Measurements from ENCODE around the gene FBXW4.

The FBXW4 gene

GRCh38 chr10:101630633-101630920 lies 64.4 kb downstream of the FBXW4 start:
- ATAC-seq (ENCODE audit: low read depth) = no peak
- Mint-ChIP-seq H3K36me3 (peaks cover 11% of the 10 kb centered on the region), H3K9me3 (no peaks in the 10 kb centered on the region), H3K27me3 (no peaks in the 10 kb centered on the region), H3K27ac (no peak overlapping the region), H3K4me3 (no peak overlapping the region), H3K4me1 (peaks cover 8% of the 10 kb centered on the region)
- DNase-seq (ENCODE audit: low spot score in 2 of 2) = no peak

- Mint-ChIP-seq H3K4me3 (no peak overlapping the region), H3K27me3 (no peaks in the 10 kb centered on the region), H3K27ac (no peak overlapping the region), H3K4me1 (peaks cover 12% of the 10 kb centered on the region), H3K9me3 (no peaks in the 10 kb centered on the region), H3K36me3 (peaks cover 13% of the 10 kb centered on the region)
- DNase-seq (ENCODE audit: low spot score in 2 of 2) (no peak), ATAC-seq (ENCODE audit: low read depth) (no peak)
Measured at GRCh38 chr10:101629837-101630632, 64.9 kb downstream of the FBXW4 start.

GRCh38 chr10:101625821-101626412 lies 69.1 kb downstream of the FBXW4 start:
- Mint-ChIP-seq H3K36me3 (peaks cover 24% of the 10 kb centered on the region), H3K27me3 (no peaks in the 10 kb centered on the region), H3K9me3 (no peaks in the 10 kb centered on the region), H3K27ac (peak overlapping the region; percentile 19), H3K4me3 (no peak overlapping the region), H3K4me1 (peaks cover 17% of the 10 kb centered on the region)
- DNase-seq (ENCODE audit: low spot score in 2 of 2) (no peak), ATAC-seq (ENCODE audit: low read depth) (no peak)

- ATAC-seq (ENCODE audit: low read depth) = no peak
- H3K27ac Mint-ChIP-seq = peak overlapping the region; percentile 56
Measured at GRCh38 chr10:101624526-101625102, 70.4 kb downstream of the FBXW4 start.

GRCh38 chr10:101623528-101623927 lies 71.4 kb downstream of the FBXW4 start:
- no peaks in the 10 kb centered on the region for H3K27me3 Mint-ChIP-seq
- DNase-seq (ENCODE audit: low spot score in 2 of 2) = no peak
- ATAC-seq (ENCODE audit: low read depth) = no peak
- no peak overlapping the region for H3K27ac Mint-ChIP-seq
- H3K36me3 Mint-ChIP-seq = peaks cover 19% of the 10 kb centered on the region
- H3K4me1 Mint-ChIP-seq = peaks cover 10% of the 10 kb centered on the region
- H3K4me3 Mint-ChIP-seq = no peak overlapping the region
- no peaks in the 10 kb centered on the region for H3K9me3 Mint-ChIP-seq

More at GRCh38 chr10:101624526-101625102, 70.4 kb downstream of the FBXW4 start:
- no peaks in the 10 kb centered on the region for H3K9me3 Mint-ChIP-seq
- peaks cover 19% of the 10 kb centered on the region for H3K36me3 Mint-ChIP-seq
- no peaks in the 10 kb centered on the region for H3K27me3 Mint-ChIP-seq
- H3K4me1 Mint-ChIP-seq = peaks cover 13% of the 10 kb centered on the region
- no peak for DNase-seq (ENCODE audit: low spot score in 2 of 2)
- H3K4me3 Mint-ChIP-seq = no peak overlapping the region

- Mint-ChIP-seq H3K9me3 (no peaks in the 10 kb centered on the region), H3K4me3 (no peak overlapping the region), H3K36me3 (peaks cover 28% of the 10 kb centered on the region), H3K4me1 (peaks cover 13% of the 10 kb centered on the region), H3K27ac (no peak overlapping the region), H3K27me3 (no peaks in the 10 kb centered on the region)
- ATAC-seq (ENCODE audit: low read depth) (no peak), DNase-seq (ENCODE audit: low spot score in 2 of 2) (no peak)
Measured at GRCh38 chr10:101619983-101620382, 75.0 kb downstream of the FBXW4 start.

- ATAC-seq (ENCODE audit: low read depth) (no peak), DNase-seq (ENCODE audit: low spot score in 2 of 2) (no peak)
- Mint-ChIP-seq H3K9me3 (no peaks in the 10 kb centered on the region), H3K27me3 (no peaks in the 10 kb centered on the region), H3K4me1 (peaks cover 9% of the 10 kb centered on the region), H3K4me3 (no peak overlapping the region), H3K36me3 (peaks cover 28% of the 10 kb centered on the region), H3K27ac (peak overlapping the region; percentile 76)
Measured at GRCh38 chr10:101618871-101619270, 76.1 kb downstream of the FBXW4 start.

GRCh38 chr10:101617824-101618568 lies 77.0 kb downstream of the FBXW4 start:
- ATAC-seq (ENCODE audit: low read depth) (no peak), DNase-seq (ENCODE audit: low spot score in 2 of 2) (no peak)
- Mint-ChIP-seq H3K9me3 (no peaks in the 10 kb centered on the region), H3K4me3 (no peak overlapping the region), H3K27me3 (no peaks in the 10 kb centered on the region), H3K4me1 (peaks cover 9% of the 10 kb centered on the region), H3K36me3 (peaks cover 22% of the 10 kb centered on the region), H3K27ac (peak overlapping the region; percentile 76)

- Mint-ChIP-seq H3K9me3 (no peaks in the 10 kb centered on the region), H3K36me3 (peaks cover 24% of the 10 kb centered on the region), H3K27me3 (no peaks in the 10 kb centered on the region), H3K4me1 (peaks cover 9% of the 10 kb centered on the region), H3K27ac (peak overlapping the region; percentile 76), H3K4me3 (no peak overlapping the region)
- ATAC-seq (ENCODE audit: low read depth) (peak; percentile 8), DNase-seq (ENCODE audit: low spot score in 2 of 2) (no peak)
Measured at GRCh38 chr10:101617102-101617823, 77.7 kb downstream of the FBXW4 start.

- ATAC-seq (ENCODE audit: low read depth) = no peak
- H3K4me3 Mint-ChIP-seq = no peak overlapping the region
- peak overlapping the region; percentile 58 for H3K27ac Mint-ChIP-seq
- H3K4me1 Mint-ChIP-seq = peaks cover 9% of the 10 kb centered on the region
- H3K36me3 Mint-ChIP-seq = peaks cover 22% of the 10 kb centered on the region
- H3K9me3 Mint-ChIP-seq = no peaks in the 10 kb centered on the region
- DNase-seq (ENCODE audit: low spot score in 2 of 2) = no peak
- H3K27me3 Mint-ChIP-seq = no peaks in the 10 kb centered on the region
Measured at GRCh38 chr10:101616415-101617101, 78.4 kb downstream of the FBXW4 start.

GRCh38 chr10:101615525-101616116 lies 79.3 kb downstream of the FBXW4 start:
- H3K27ac Mint-ChIP-seq = no peak overlapping the region

GRCh38 chr10:101614663-101615524 lies 80.1 kb downstream of the FBXW4 start:
- no peak overlapping the region for H3K4me3 Mint-ChIP-seq

More at GRCh38 chr10:101615525-101616116, 79.3 kb downstream of the FBXW4 start:
- H3K4me3 Mint-ChIP-seq = no peak overlapping the region
- H3K27me3 Mint-ChIP-seq = no peaks in the 10 kb centered on the region
- peaks cover 25% of the 10 kb centered on the region for H3K36me3 Mint-ChIP-seq
- no peak for DNase-seq (ENCODE audit: low spot score in 2 of 2)
- peaks cover 9% of the 10 kb centered on the region for H3K4me1 Mint-ChIP-seq
- H3K9me3 Mint-ChIP-seq = no peaks in the 10 kb centered on the region
- no peak for ATAC-seq (ENCODE audit: low read depth)

More at GRCh38 chr10:101614663-101615524, 80.1 kb downstream of the FBXW4 start:
- H3K9me3 Mint-ChIP-seq = no peaks in the 10 kb centered on the region
- no peak overlapping the region for H3K27ac Mint-ChIP-seq
- peaks cover 25% of the 10 kb centered on the region for H3K36me3 Mint-ChIP-seq
- peaks cover 9% of the 10 kb centered on the region for H3K4me1 Mint-ChIP-seq
- ATAC-seq (ENCODE audit: low read depth) = no peak
- no peak for DNase-seq (ENCODE audit: low spot score in 2 of 2)
- H3K27me3 Mint-ChIP-seq = no peaks in the 10 kb centered on the region

All from memory B cell (primary cell).